GM19240 (cell line): Measurements from ENCODE around the gene CCDC57.

Experiments
- DNase-seq: peaks from one replicate; pipeline ENCODE4 v3.0.0; 2011; ENCODE audit warnings: low spot score; ENCODE audit not compliant: insufficient read length

Gene CCDC57

DNA sequence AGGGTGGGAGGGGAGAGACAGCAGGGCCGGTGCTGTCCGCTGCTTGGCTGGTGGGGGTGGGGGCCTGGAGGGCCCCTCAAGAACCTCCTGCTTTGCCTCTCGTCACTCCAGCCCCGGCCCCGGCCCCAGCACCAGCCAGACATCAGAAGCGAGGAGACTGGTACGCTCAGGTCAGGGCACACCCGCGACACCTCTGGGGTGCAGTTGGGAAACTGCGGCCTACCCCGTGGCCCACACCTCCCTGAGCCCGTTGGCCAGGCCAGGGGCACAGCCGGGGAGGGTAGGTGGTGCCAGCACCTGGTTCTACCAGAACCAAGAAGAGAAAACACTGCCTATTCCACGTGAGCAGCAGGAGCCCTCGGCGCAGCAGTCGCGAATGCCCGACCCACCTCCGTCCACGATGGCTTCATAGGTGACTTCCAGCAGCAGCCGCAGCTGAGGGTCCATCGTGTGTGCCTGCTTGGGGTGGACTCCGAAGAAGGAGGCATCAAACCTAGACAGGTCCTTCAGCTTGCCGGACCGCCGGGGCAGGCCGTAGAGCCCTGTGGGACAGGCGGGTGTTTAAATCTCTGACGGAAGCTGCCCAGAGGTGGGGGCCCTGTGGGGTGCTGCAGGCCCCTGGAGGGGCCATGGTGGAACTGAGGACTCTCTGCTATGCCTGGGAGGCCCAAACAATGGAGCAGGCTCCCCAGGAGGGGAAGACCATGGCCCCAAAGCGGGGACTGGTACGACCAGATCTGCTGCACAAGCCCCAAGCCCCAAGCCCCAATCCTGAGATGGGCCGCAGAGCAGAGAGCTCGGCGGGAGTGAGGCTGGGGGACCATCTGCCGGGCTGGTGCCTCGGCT lies 117.5 kb downstream of the CCDC57 start:
- DNase-seq, result no peak

DNA sequence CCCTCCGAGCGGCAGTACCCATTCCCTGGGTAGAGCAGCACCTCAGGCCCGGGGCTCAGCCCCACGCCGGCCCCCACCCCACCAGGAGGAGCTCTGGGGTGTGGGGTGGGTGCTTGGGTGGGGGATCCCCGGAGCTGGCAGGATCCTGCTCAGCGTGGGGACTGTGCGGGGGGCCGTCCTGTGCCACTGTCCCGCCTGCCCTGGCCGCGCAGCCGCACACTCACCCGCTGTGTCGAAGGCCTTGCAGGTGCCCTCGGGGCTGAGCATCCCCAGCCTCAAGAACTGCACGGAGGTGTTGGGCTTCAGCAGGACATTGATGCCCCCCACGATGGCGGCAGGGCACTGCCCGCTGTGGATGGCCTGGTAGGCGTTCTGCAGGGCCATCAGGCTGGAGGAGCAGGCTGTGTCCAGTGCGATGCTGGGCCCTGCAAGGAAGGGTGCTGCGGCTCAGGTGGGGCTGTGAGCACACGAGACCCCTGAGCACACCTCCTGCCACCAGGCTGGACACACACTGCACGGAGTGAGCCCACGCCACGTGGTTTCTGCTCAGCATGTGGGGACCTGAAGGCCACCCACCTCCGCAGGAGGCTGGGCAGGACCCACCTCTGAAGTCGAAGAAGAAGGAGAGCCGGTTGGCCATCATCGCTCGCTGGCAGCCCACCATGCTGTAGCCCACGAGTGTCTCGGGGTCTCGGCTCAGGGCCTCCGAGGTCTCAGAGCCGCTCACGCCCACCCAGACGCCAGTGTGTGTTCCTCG lies 119.5 kb downstream of the CCDC57 start:
- DNase-seq, result no peak

DNA sequence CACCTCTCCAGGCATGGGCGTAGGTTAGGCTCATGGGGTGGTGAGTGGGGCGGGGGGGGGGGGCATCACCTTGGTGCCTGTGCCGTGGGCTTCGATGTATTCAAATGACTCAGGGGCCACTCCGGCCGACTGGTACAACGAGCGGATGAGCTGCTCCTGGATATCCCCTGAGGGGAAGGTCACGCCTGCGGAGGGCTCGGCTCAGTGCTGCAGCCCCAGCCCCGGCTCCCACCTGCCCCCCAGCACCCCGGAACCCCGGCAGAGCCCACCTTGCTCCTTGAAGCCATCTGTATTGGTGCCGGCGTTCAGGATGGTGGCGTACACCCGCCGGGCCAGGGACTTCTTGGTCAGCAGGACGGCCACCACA lies 120.0 kb downstream of the CCDC57 start:
- no peak for DNase-seq

DNA sequence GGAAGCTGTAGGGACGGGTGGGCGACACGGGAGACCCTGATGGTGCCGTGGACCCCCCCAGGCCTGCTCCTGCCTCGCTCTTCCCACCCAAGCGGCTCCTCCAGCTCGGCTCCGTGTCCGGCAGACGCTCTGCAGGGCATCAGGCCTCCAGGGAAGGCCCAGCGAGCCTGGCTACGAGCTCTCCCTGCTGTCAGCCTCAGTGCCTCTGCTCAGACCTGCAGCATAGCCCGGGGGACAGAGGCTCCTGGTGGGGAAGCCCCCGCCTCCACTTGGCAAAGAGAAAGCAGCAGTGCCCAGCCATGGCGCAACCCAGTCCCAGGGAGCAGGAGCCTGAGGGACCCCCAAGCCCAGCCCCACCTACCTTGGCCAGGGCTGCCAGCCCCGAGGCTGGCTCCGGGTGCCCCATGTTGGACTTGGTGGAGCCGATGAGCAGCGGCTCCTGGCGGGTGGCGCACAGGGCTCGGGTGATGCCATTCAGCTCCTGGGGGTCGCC lies 120.5 kb downstream of the CCDC57 start:
- DNase-seq, result no peak

DNA sequence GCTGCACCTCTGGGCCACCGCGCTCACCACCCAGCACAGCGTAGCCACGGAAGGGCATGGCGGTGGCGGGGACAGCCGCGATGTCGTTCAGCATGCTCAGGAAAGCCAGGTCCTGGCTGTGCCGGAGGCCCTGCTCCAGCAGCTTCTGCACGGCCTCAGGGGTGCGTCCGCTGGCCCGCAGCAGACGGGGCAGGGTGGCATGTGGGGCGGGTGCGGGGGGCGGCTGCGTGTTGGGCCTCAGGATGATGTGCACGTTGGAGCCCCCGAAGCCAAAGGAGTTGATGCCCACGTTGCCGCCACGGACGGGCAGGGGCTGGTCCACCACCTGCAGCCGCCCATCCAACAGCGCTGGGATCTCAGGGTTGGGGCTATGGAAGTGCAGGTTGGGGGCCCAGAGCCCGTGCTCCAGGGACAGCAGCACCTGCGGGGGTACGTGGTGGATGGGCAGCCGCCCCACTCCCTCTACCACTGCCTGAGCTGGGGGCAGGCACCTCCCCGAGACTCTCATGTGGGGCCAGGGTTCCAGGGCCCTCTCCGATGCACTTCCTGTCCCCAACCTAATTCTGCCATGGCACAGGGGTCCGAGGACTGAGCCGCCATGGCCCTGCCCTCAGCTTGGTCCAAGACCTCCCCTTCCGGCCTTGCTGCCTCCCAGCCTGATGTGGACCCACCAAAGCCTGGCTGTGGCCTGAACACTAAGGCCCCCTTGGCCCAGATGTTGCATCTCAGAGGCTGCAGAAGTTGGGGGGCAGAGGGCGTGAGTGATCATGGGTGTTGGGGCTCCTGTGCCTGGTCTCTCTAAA lies 121.2 kb downstream of the CCDC57 start:
- no peak for DNase-seq

DNA sequence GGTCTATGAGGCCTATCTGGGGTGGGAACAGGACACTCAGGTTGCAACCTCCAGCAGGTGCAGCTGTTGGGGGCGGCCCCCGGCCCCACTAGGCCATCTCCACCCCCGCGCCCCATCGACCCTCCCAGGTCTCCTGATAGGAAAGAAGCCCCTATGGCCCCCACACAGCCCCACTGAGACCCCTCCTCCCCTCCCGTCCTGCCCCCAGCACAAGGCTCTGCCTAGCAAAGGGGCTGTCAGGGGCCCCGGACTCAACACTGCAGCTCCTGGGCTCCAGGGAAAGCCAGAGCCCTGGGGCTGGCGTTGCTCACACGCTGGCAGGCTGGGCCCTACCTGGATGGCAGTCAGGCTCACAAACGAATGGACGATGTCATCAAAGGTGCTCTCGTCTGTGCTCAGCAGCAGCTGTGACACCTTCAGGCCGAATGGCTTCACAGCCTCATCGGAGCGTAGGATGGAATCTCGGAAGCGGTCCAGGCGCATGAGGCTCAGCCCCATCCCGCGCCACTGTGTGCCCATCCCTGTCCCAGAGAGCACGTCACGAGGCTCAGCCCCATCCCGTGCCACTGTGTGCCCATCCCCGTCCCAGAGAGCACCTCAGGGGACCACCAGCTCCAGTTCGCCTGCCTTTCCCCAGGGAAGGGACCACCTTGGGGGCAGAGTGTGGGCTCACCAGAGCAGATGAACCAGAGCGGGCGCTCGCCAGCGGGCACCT lies 121.9 kb downstream of the CCDC57 start:
- no peak for DNase-seq

DNA sequence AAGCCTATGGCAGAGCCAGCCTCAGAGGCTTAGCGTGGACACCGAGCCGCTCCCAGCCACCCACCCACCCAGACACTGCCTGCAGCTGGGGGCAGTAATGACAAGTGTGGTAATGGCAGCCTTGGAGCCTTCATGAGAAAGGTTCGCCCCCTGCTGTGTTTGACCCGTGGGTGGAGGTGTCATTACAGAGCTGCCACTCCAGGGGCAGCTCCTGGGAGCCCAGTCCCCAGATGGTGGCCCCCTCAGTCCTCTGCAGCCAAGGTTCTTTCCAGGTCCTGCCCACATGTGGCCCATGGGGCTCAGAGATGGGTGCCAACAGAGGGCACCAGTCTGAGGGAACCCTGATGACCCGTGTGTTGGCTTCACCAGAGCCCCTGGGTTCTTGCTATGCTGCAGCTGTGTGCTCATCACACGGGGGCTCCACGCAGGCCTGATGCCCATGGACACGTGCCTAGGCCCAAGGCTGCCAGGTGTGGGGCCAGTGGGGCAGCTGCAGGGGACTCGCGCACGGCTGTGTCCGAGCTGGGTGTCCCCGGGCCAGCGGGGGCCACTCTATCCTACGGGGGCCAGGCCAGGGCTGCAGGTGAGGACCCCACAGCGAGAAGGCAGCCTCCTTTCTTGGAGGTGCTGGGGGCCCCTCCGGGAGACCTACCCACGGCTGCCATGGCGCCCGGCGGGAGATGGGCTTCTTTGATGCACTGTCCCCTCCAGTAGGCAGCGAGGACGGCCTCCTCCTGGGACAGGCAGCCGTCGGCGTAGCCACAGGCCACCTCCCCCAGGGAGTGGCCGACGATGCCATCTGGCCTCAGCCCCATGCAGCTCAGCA lies 122.7 kb downstream of the CCDC57 start:
- no peak for DNase-seq

DNA sequence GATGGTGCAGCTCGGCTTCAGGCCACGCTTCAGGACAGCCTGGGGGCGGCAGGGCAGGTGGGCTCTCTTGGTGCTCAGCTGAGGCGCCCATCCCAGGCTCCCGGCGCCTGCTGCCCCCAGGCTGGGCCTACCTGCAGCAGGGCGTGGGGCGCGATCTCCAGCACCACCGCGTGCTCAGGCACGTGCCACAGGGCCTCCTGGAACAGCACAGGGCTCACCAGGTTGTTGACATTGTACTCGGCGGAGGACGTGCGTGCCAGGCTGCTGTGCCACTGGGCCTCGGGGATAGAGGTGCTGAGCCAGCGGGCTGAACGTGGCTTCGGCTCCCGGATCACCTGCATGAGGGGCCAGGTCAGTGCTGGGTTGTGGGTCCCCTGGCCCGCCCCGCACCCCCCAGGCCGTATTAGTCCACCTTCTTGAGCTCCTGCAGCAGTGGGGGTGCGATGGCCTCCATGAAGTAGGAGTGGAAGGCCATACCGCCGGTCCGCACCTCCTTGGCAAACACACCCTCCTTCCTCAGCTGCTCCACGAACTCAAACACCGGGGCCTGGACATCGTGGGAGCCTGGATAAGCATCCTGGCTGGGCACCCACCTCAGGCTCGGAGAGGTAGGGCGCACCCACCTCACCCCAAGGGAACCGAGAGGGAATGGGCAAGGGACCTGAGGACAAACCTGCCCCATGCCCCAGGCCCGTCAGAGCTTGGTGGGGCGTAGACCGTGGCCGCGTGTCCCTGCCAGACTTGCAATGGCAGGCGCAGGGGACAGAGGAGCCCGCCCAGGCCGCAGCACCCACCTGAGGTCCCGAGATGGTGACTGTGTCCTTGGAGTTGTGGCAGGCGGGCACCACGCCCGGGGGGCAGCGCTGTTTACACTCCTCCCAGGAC lies 123.6 kb downstream of the CCDC57 start:
- DNase-seq, result no peak

DNA sequence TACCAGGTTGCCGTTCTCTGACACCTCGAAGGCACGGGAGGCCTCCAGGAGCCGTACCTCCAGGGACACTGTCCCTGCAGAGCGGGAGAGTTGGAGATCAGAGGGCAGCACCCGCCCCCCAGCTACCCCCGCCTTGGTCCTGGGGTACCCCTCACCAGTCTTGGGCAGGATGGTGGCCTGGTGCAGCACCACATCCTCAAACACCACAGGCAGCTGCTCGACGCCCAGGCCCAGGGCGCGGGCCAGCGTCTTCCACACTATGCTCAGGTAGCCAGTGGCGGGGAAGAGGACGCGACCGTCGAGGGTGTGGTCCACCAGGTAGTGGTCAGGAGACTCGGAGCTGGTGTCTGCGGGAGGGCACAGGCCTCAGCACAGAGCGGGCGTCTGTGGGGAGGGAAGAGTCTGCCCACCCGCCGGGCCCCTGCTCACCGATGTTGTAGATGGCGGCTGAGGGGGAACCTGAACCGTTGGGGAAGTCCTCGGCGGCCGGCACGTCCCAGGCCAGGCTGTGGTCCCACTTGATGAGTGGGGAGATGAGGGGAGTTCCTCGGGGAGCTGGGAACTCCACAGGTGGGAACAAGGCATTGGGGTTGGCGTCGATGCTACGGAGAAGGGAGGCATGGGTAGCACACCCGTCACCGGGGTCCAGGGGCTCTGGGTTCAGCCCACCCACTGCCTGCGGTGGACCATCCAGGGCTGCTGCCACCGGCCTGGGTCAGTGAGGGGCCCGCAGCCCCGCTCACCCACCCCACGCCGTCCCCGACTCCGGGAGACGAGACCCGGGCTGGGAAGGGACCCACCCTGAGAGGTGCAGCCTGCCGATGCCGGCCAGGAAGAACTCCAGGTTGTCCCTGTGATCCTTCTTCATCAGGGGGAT lies 124.4 kb downstream of the CCDC57 start:
- no peak for DNase-seq

DNA sequence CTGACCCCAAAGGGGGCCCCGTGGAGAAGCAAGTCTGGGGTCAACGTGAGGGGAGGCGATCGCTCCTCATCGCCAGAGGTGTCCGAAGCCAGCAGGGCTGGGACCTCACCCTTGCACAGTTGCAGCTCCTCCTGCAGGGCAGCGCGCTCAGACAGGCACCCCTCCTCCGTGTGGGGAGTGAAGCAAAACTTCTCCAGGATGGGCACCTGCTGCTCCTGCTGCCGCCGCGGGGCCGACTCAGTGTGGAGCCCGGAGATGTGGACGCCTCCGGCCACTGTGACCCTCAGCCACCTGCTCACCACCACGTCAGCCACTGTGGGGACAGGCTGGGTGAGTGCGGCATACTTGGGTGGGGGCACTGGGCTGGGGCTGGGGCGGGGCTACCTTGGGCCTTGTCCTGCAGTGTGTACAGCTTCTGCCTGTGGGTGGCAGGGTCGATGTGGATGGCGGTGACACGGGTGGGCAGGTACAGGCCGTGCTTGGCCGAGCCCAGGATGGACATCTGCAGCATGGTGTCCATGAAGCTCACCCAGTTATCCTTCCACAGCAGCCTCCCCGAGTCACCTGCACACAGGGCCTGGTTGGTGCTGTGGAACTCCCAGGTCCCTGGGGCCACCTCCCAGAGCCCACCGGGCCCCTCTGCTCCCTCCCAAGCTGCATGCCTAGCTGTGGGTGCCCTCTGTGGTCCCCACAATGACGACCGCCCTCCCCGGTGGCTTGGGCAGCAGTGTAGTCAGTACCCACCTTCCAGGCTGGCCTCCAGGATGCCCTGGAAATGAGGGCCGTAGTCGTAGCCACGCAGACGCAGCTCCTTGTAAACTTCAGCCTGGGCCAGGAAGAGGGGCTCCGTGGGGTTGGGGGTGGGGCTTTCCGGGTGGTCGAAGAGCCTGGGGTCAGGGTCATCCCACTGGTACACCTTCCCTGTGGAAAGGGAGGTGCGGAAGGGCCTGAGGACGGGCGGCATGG lies 125.4 kb downstream of the CCDC57 start:
- no peak for DNase-seq

DNA sequence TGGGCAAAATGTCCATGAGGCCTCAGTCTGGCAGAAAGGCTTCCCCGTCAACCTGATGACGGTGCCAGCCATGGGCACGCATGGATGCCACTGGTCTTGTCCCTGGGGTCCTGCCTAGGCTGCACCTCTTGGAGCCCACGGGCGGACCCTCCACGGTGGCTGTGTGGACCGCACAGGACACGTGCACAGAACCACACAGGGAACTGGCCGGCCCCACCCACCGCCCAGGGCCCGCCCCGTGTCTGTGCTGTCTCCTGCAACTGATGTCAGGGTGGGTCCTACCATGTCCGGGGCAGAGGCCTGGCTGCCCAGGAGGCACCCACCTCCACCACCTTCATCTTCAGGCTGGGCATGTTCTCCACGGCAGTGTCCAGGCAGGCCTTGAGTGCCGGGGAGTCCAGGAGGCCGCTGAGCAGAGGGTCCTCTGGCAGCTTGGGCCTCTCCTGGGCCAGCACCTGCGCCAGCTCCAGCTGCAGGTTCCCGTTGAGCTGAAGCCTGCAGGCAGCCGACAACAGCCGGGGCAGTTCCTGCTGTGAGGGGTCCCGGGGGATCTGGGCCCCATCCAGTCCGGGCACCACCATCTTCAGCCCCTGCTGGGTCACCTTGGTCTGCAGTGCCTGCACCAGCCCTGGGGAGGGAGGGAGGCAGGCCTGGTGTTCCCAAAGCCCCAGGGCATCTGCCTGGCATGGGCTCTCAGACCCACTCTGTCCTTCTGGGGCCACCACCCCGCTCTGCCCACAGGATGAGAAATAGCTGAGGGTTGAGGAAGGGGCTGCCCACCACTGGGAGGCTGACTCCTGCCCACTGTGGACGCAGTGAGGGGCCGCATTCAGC lies 126.5 kb downstream of the CCDC57 start:
- DNase-seq, result no peak

DNA sequence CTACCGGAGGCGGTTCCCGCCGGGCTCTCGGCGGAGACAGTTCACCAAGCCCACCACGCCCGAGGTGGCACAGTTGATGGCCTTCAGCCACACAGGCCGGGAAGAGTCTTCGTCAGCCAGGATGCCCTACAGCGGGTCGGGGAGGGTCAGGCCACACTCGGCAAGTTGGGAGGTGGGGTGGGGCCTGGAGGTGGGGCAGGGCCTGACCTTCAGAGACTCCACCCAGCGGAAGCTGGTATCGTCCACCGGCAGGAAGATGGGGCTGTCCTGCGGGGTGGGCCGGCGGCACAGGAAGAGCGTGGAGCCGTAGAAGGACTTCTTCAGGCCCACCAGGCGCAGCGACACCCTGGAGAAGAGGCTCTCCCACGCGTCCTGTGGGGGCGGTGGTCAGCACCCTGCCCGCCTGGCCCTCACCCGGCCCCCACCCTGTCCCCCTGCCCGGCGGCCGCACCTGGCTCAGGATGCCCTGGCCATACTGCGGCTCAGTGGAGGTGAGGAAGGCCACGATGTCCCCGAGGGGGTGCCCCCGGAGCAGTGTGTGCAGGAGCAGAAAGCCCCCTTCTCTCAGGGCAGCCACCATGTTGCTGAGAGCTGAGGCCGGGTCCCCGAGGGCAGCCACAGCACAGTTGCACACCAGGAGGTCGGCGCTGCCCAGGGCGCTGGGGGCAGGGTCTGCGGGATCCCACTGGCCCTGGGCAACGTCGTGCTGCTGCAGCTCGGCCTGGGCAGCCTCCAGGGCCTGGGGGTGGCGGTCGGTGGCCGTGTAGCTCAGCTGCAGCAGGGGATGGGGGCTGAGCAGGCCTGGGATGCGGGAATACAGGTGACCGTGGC lies 127.4 kb downstream of the CCDC57 start:
- DNase-seq, result no peak

DNA sequence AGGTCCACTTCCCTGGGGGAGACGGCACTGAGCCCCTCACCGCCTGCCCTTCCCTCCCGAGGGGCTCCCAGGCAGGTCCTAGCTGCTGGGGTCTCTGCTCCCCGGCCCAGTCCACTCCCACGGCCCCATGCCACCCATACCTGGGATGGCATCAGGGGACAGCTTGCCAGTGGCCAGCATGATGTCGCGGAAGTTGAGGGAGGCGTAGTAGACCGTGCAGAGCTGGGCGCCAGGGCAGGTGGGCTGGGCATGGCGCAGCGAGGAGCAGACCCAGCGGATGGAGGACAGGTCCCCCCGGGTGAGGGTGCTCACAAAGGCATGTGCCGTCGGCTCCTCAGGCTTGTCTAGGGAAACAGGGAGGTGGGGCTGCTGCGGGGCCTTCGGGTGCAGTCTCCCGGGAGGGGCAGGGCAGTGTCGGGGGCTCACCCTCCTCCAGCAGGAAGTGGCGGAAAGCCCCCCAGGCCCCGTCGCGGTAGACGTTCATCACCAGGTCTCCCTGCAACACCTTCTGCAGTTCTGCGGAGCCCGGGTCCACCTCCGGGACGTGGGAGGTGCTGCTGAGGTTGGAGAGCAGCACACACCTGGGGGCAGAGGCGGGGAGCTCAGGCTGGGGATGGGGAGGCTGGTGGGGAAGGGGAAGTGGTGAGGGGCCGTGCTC lies 128.1 kb downstream of the CCDC57 start:
- no peak for DNase-seq

DNA sequence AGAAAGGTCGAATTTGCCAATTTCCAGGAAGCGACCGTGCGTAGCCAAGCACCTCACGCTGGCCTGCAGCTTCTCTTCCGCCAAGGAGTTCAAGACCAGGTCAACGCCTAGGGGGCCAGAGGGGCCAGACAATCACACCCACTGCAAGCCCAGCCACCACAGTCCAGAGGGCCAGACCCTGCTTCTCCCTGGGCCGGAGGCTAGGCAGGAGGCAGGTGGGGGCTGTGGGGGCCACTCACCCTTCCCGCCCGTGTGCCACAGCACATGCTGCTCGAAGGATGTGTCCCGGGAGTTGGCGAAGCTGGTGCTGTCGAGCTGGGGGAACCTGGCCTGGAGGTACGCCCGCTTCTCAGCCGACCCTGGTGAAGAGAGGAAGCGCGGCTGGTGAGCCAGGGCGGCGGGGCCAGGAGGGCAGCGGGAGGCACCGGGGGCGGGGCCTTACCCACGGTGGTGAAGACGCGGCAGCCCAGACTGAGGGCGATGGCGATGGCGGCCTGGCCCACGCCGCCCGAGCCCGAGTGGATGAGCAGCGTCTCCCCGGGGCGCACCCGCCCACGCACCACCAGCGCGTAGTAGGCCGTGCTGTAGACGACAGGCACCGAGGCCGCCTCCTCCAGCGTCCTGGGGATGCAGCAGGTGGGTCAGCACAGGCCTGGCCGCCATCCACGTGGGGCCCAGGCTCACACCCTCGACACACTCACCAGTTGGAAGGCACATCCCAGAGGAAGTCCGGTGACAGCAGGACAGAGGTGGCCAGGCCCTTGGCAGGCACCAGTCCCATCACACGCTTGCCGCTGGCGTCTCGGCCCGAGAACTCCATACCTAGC lies 128.9 kb downstream of the CCDC57 start:
- DNase-seq, result no peak
